WTC11 (cell line): ENCODE data around the gene COL13A1. TPM values are rescaled to one million over a fixed set of nuclear protein-coding genes. Genes with fewer than 3 reads are reported as not detected.

Experiments used
- ATAC-seq: fragments of 200-7000 bp; cut with Tn5 transposase; 2 replicates; pipeline ENCODE4 v1.10.0; 2021; ENCODE audit warnings: mild to moderate bottlenecking, moderate library complexity
- CTCF ChIA-PET: fragments of 300-600 bp; sonication (Branson Sonifier 250); formaldehyde crosslinking; loops from one replicate; lab custom pipeline; 2021; ENCODE audit warnings: antibody characterized with exemption; lab: Charles Lee
- POLR2A ChIA-PET: fragments of 350-600 bp; sonication (Branson Sonifier 250); formaldehyde crosslinking; loops from one replicate; lab custom pipeline; 2021; ENCODE audit warnings: antibody characterized with exemption; lab: Charles Lee
- DNase-seq: peaks from one replicate; pipeline ENCODE4 v3.0.0; 2021; ENCODE audit warnings: low spot score
- H3K27ac Mint-ChIP-seq: 2 replicates; pipeline ENCODE4 v1.8.0; 2021; ENCODE audit warnings: mixed read lengths
- H3K27me3 Mint-ChIP-seq: 2 replicates; pipeline ENCODE4 v1.8.0; 2021; ENCODE audit warnings: low read depth, mild to moderate bottlenecking, moderate library complexity, mixed read lengths
- H3K36me3 Mint-ChIP-seq: 2 replicates; pipeline ENCODE4 v1.8.0; 2021; ENCODE audit warnings: mixed read lengths
- H3K4me1 Mint-ChIP-seq: 2 replicates; pipeline ENCODE4 v1.8.0; 2022; ENCODE audit warnings: mixed read lengths
- H3K4me3 Mint-ChIP-seq: 2 replicates; pipeline ENCODE4 v1.8.0; 2021; ENCODE audit warnings: mild to moderate bottlenecking, moderate library complexity, mixed read lengths
- H3K9me3 Mint-ChIP-seq: 2 replicates; pipeline ENCODE4 v1.8.0; 2021; ENCODE audit warnings: mixed read lengths
- ATF3 ChIP-seq: sonication (generic); formaldehyde crosslinking; conservative IDR thresholded peaks from 2 replicates; pipeline ENCODE4 v1.8.1; 2022; ENCODE audit warnings: mild to moderate bottlenecking, missing genetic modification reagents
- CTCF ChIP-seq: fragments of 200-600 bp; IDR thresholded peaks from 2 replicates; pipeline ENCODE4 v1.8.0; 2022; ENCODE audit warnings: antibody characterized with exemption
- E2F1 ChIP-seq: sonication (generic); formaldehyde crosslinking; IDR thresholded peaks from 2 replicates; pipeline ENCODE4 v1.8.0; 2022; ENCODE audit warnings: mild to moderate bottlenecking, missing genetic modification reagents
- FOXK1 ChIP-seq: sonication (generic); formaldehyde crosslinking; IDR thresholded peaks from 2 replicates; pipeline ENCODE4 v1.8.0; 2022; ENCODE audit warnings: mild to moderate bottlenecking, moderate library complexity, missing genetic modification reagents
- IRF1 ChIP-seq: sonication (generic); formaldehyde crosslinking; IDR thresholded peaks from 2 replicates; pipeline ENCODE4 v1.8.0; 2023; ENCODE audit warnings: missing genetic modification reagents
- KAT7 ChIP-seq: sonication (generic); formaldehyde crosslinking; IDR thresholded peaks from 2 replicates; pipeline ENCODE4 v1.8.1; 2023; ENCODE audit warnings: missing genetic modification reagents, mild to moderate bottlenecking, borderline replicate concordance
- MLX ChIP-seq: sonication (generic); formaldehyde crosslinking; IDR thresholded peaks from 2 replicates; pipeline ENCODE4 v1.8.1; 2023; ENCODE audit warnings: mild to moderate bottlenecking, missing genetic modification reagents, moderate library complexity
- MYBL2 ChIP-seq: sonication (generic); formaldehyde crosslinking; IDR thresholded peaks from 2 replicates; pipeline ENCODE4 v1.8.1; 2023; ENCODE audit warnings: mild to moderate bottlenecking, moderate library complexity, missing genetic modification reagents
- NFE2L1 ChIP-seq: sonication (generic); formaldehyde crosslinking; IDR thresholded peaks from 2 replicates; pipeline ENCODE4 v1.8.1; 2023; ENCODE audit warnings: missing genetic modification reagents
- NFYB ChIP-seq: sonication (generic); formaldehyde crosslinking; conservative IDR thresholded peaks from 2 replicates; pipeline ENCODE4 v1.8.0; 2022; ENCODE audit warnings: low read depth, missing genetic modification reagents
- RORB ChIP-seq: fragments of 250-450 bp; sonication (Bioruptor Pico); IDR thresholded peaks from 2 replicates; pipeline ENCODE4 v1.9.0; 2021; ENCODE audit warnings: mild to moderate bottlenecking
- SMAD4 ChIP-seq: sonication (generic); formaldehyde crosslinking; IDR thresholded peaks from 2 replicates; pipeline ENCODE4 v1.8.0; 2022; ENCODE audit warnings: mild to moderate bottlenecking, missing genetic modification reagents
- TP53 ChIP-seq: sonication (generic); formaldehyde crosslinking; IDR thresholded peaks from 2 replicates; pipeline ENCODE4 v1.8.1; 2023; ENCODE audit warnings: mild to moderate bottlenecking, missing genetic modification reagents
- USF1 ChIP-seq: sonication (generic); formaldehyde crosslinking; IDR thresholded peaks from 2 replicates; pipeline ENCODE4 v1.8.0; 2022; ENCODE audit warnings: mild to moderate bottlenecking, missing genetic modification reagents
- USF2 ChIP-seq: sonication (generic); formaldehyde crosslinking; IDR thresholded peaks from 2 replicates; pipeline ENCODE4 v1.8.1; 2023; ENCODE audit warnings: mild to moderate bottlenecking, missing genetic modification reagents, moderate library complexity
- ZBTB21 ChIP-seq: sonication (generic); formaldehyde crosslinking; IDR thresholded peaks from 2 replicates; pipeline ENCODE4 v1.8.1; 2023; ENCODE audit warnings: mild to moderate bottlenecking, missing genetic modification reagents, borderline replicate concordance
- ZMAT4 ChIP-seq: fragments of 250-450 bp; sonication (Bioruptor Pico); IDR thresholded peaks from 2 replicates; pipeline ENCODE4 v1.9.0; 2021; ENCODE audit warnings: mild to moderate bottlenecking
- ZNF138 ChIP-seq: sonication (generic); formaldehyde crosslinking; conservative IDR thresholded peaks from 2 replicates; pipeline ENCODE4 v1.8.1; 2022; ENCODE audit warnings: mild to moderate bottlenecking, moderate library complexity, missing genetic modification reagents
- ZNF263 ChIP-seq: sonication (generic); formaldehyde crosslinking; IDR thresholded peaks from 2 replicates; pipeline ENCODE4 v1.8.1; 2022; ENCODE audit warnings: low read depth, mild to moderate bottlenecking, moderate library complexity, missing genetic modification reagents
- ZNF396 ChIP-seq: fragments of 250-450 bp; sonication (Bioruptor Pico); IDR thresholded peaks from 2 replicates; pipeline ENCODE4 v1.8.0; 2021; ENCODE audit warnings: mild to moderate bottlenecking, moderate library complexity, borderline replicate concordance
- ZNF416 ChIP-seq: fragments of 250-450 bp; sonication (Bioruptor Pico); IDR thresholded peaks from 2 replicates; pipeline ENCODE4 v1.9.0; 2021; ENCODE audit warnings: mild to moderate bottlenecking, inconsistent platforms
- ZNF532 ChIP-seq: fragments of 250-450 bp; sonication (Bioruptor Pico); IDR thresholded peaks from 2 replicates; pipeline ENCODE4 v1.9.0; 2021; ENCODE audit warnings: mild to moderate bottlenecking, borderline replicate concordance
- total RNA-seq: library from RNA; stranded (reverse); gene quantifications from 3 replicates; pipeline ENCODE4 v1.2.3, GENCODE V29; 2021

COL13A1 gene
- total RNA-seq, 1 experiment from 2014 or later = 7.1 TPM

GRCh38 chr10:69994262-69994661 is 192.6 kb downstream of the COL13A1 start:
- H3K27me3 Mint-ChIP-seq = peaks cover 15% of the 10 kb centered on the region
- peaks cover 5% of the 10 kb centered on the region for H3K36me3 Mint-ChIP-seq
- H3K9me3 Mint-ChIP-seq = peaks cover 10% of the 10 kb centered on the region
- peak; percentile 65; the same call in 1 of the 2 replicates for ATAC-seq
- H3K4me1 Mint-ChIP-seq = no peaks in the 10 kb centered on the region
- ChIA-PET CTCF (interaction anchor here (0.7 to 1.0 kb wide), 2 partner anchors 113 to 122 kb away, joined by 3 to 4 read pairs; no protein-coding TSS in a partner anchor), POLR2A (no interaction called here)
- H3K27ac Mint-ChIP-seq = no peak overlapping the region
- DNase-seq = no peak
- H3K4me3 Mint-ChIP-seq = no peak overlapping the region
- peak; percentile 91 for TF ChIP-seq USF2 (CRISPR knock-in tag)
- no peak for TF ChIP-seq TP53 (CRISPR knock-in tag)
- peak; percentile 91 for TF ChIP-seq USF1 (CRISPR knock-in tag)
- no peak for TF ChIP-seq ZNF416 (CRISPR knock-in tag)

GRCh38 chr10:69996611-69997010 is 194.9 kb downstream of the COL13A1 start:
- ChIA-PET POLR2A (no interaction called here), CTCF (no interaction called here)
- TF ChIP-seq E2F1 (CRISPR knock-in tag) = no peak
- no peak for TF ChIP-seq KAT7 (CRISPR knock-in tag)
- TF ChIP-seq RORB (CRISPR knock-in tag) = no peak
- no peak for TF ChIP-seq ZNF396 (CRISPR knock-in tag)
- no peak for TF ChIP-seq ZNF532
- TF ChIP-seq ZBTB21 (CRISPR knock-in tag) = no peak
- no peak for TF ChIP-seq MLX (CRISPR knock-in tag)
- no peak for TF ChIP-seq ZNF263 (CRISPR knock-in tag)
- no peak for TF ChIP-seq IRF1 (CRISPR knock-in tag)
- TF ChIP-seq ZMAT4 (CRISPR knock-in tag) = no peak
- no peak for TF ChIP-seq ATF3 (CRISPR knock-in tag)
- TF ChIP-seq USF1 (CRISPR knock-in tag) = no peak
- TF ChIP-seq FOXK1 (CRISPR knock-in tag) = no peak
- TF ChIP-seq NFE2L1 = no peak
- no peak for TF ChIP-seq SMAD4 (CRISPR knock-in tag)
- no peak for TF ChIP-seq ZNF138 (CRISPR knock-in tag)
- TF ChIP-seq MYBL2 (CRISPR knock-in tag) = no peak
- TF ChIP-seq NFYB = no peak
- no peak for TF ChIP-seq CTCF
- H3K4me3 Mint-ChIP-seq = no peak overlapping the region
- DNase-seq = no peak
- ATAC-seq = no peak
- peaks cover 7% of the 10 kb centered on the region; the same call in 1 of the 2 replicates for H3K27me3 Mint-ChIP-seq
- peaks cover 5% of the 10 kb centered on the region for H3K36me3 Mint-ChIP-seq
- H3K9me3 Mint-ChIP-seq = peaks cover 10% of the 10 kb centered on the region
- no peaks in the 10 kb centered on the region for H3K4me1 Mint-ChIP-seq
- H3K27ac Mint-ChIP-seq = no peak overlapping the region
